Lung (tissue), 12 donors: ENCODE data around the gene CELSR3. TPM values are rescaled to one million over a fixed set of nuclear protein-coding genes. Genes with fewer than 3 reads are reported as not detected.

ENCODE experiments used
- ATAC-seq: fragments of 200-7000 bp; cut with Tn5 transposase; one replicate; pipeline ENCODE4 v1.9.1; 2020; ENCODE audit warnings: moderate number of reproducible peaks; ENCODE audit not compliant: insufficient read depth, low FRiP score
- DNase-seq, 3 donors: peaks; one replicate each; pipeline ENCODE4 v3.0.0-alpha.2; 2013 to 2017
- H3K27ac ChIP-seq, 2 donors: one replicate each; pipeline ENCODE4 v1.5.1; 2013; ENCODE audit warnings: mild to moderate bottlenecking in 2 of 2, moderate library complexity in 2 of 2, control low read depth in 1 of 2, inconsistent platforms in 1 of 2, low read depth in 1 of 2, low read length in 1 of 2
- H3K27me3 ChIP-seq, 3 donors: one replicate each; pipeline ENCODE4 v1.5.1; 2013; ENCODE audit warnings: low read length in 2 of 3; ENCODE audit not compliant: control insufficient read depth in 3 of 3, insufficient read depth in 3 of 3
- H3K36me3 ChIP-seq, 4 donors: one replicate each; pipeline ENCODE4 v1.5.1; 2013; ENCODE audit warnings: low read length in 4 of 4, mild to moderate bottlenecking in 1 of 4, moderate library complexity in 1 of 4; ENCODE audit not compliant: control insufficient read depth in 4 of 4, insufficient read depth in 4 of 4
- H3K4me1 ChIP-seq, 5 donors: one replicate each; pipeline ENCODE4 v1.5.1; 2013; ENCODE audit warnings: low read length in 5 of 5, mild to moderate bottlenecking in 2 of 5, moderate library complexity in 1 of 5; ENCODE audit not compliant: control insufficient read depth in 5 of 5, insufficient read depth in 5 of 5
- H3K4me3 ChIP-seq: one replicate; pipeline ENCODE4 v1.5.1; 2013; ENCODE audit warnings: mild to moderate bottlenecking, control low read depth, moderate library complexity
- H3K9ac ChIP-seq, 2 donors: one replicate each; pipeline ENCODE4 v1.5.1; 2013; ENCODE audit warnings: low read length in 2 of 2, control low read depth in 1 of 2; ENCODE audit not compliant: insufficient read depth in 1 of 2
- H3K9me3 ChIP-seq, 4 donors: one replicate each; pipeline ENCODE4 v1.5.1; 2013; ENCODE audit warnings: low read length in 3 of 4, mild to moderate bottlenecking in 1 of 4, moderate library complexity in 1 of 4; ENCODE audit not compliant: control insufficient read depth in 4 of 4, insufficient read depth in 3 of 4
- WGBS, 2 donors: extraction: QIAGEN DNeasy Blood & Tissue Kit; methylation state at CpG; one replicate each; pipeline ENCODE4 v1.1.7; 2013; 5-methylcytosine and 5-hydroxymethylcytosine counted together
- polyA plus RNA-seq, 2 donors: library from polyadenylated mRNA; stranded (reverse); fragments of 200-250 nt; gene quantifications; one replicate each; pipeline ENCODE4 v1.2.1, GENCODE V29; 2013
- total RNA-seq, 2 donors: library from RNA; depleted of rRNA in 1 of 2; stranded (reverse); fragments of >200 nt in 1 of 2; gene quantifications; one replicate each; pipeline ENCODE4 v1.2.1, GENCODE V29; 2014 to 2021
- TF ChIP-seq, protein P1 (sequence below): IDR thresholded peaks from 2 replicates; pipeline ENCODE4 v1.5.1; 2012; ENCODE audit warnings: mild to moderate bottlenecking; ENCODE audit errors: control extremely low read depth, extremely low read depth
- donor health status: control.
- donor health status: control.
- donor health status: Bipolar disorder and iron deficiency.
- donor health status: healthy.
- donor health status: DM: yes; HTN: yes; CAD: no.

CELSR3 gene
- total and polyA plus RNA-seq, 4 donors: 0.71 to 2.0 (median 1.4) TPM

DNA sequence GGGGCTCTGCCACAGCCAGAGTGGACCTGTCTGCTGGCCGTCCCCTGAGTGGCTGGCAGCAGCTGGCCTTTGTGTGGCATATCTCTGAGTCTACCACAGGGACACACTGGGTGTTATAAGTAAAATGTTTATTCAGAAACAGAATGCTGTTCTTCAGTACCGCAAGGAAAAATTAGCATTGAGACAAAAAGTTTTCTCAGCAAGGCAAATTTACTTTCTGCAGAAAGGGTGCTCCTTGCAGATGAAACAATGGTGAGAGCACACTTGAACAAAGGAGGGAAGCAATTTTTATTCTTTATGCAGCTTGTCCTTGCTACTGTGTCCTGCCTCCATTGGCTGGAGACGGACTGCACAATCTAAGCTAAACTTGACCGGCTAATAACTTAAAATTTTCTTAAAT is 45.1 kb downstream of the CELSR3 start:
- peaks cover 0 to 5% (median 0%) of the 10 kb centered on the region in 5 donors for H3K4me1 ChIP-seq
- no peak overlapping the region for H3K4me3 ChIP-seq
- ATAC-seq: no peak
- no peaks in the 10 kb centered on the region for H3K27me3 ChIP-seq
- 98% methylated on average over 4 of the region's 4 CpGs for whole genome bisulfite sequencing, 2 donors
- TF ChIP-seq, protein P1, sequence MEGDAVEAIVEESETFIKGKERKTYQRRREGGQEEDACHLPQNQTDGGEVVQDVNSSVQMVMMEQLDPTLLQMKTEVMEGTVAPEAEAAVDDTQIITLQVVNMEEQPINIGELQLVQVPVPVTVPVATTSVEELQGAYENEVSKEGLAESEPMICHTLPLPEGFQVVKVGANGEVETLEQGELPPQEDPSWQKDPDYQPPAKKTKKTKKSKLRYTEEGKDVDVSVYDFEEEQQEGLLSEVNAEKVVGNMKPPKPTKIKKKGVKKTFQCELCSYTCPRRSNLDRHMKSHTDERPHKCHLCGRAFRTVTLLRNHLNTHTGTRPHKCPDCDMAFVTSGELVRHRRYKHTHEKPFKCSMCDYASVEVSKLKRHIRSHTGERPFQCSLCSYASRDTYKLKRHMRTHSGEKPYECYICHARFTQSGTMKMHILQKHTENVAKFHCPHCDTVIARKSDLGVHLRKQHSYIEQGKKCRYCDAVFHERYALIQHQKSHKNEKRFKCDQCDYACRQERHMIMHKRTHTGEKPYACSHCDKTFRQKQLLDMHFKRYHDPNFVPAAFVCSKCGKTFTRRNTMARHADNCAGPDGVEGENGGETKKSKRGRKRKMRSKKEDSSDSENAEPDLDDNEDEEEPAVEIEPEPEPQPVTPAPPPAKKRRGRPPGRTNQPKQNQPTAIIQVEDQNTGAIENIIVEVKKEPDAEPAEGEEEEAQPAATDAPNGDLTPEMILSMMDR: no peak
- no peak overlapping the region for H3K27ac ChIP-seq
- no peak for DNase-seq
- peaks cover 0 to 10% (median 0%) of the 10 kb centered on the region in 4 donors for H3K9me3 ChIP-seq
- H3K9ac ChIP-seq: no peak overlapping the region
- no peaks in the 10 kb centered on the region for H3K36me3 ChIP-seq

DNA sequence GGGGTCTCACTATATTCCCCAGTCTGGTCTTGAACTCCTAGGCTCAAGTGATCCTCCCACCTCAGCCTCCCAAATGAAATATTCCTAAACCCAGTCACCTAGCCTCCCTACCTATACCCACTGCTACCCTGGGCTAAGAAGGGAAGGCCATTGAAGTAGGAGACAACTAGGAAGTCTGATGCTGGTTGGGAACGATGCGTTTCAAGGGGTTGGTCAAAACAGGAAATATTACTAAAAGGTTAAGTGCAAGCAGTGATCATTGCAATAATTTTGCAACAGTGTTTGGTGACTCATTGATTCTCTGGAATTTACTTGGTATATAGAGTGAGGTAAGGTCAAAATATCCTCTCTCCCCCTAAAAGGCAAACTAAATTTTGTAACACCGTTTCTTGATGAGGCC is 48.6 kb downstream of the CELSR3 start:
- peaks cover 0 to 8% (median 0%) of the 10 kb centered on the region in 4 donors for H3K9me3 ChIP-seq
- H3K9ac ChIP-seq: no peak overlapping the region
- no peaks in the 10 kb centered on the region for H3K36me3 ChIP-seq
- H3K27me3 ChIP-seq: no peaks in the 10 kb centered on the region
- WGBS, 2 donors: 12 to 30% methylated on average over 3 of the region's 3 CpGs
- no peak overlapping the region for H3K27ac ChIP-seq
- ATAC-seq: no peak
- no peak overlapping the region for H3K4me3 ChIP-seq
- peaks cover 0 to 12% (median 2%) of the 10 kb centered on the region in 5 donors for H3K4me1 ChIP-seq
- TF ChIP-seq, protein P1: no peak
- DNase-seq: no peak

DNA sequence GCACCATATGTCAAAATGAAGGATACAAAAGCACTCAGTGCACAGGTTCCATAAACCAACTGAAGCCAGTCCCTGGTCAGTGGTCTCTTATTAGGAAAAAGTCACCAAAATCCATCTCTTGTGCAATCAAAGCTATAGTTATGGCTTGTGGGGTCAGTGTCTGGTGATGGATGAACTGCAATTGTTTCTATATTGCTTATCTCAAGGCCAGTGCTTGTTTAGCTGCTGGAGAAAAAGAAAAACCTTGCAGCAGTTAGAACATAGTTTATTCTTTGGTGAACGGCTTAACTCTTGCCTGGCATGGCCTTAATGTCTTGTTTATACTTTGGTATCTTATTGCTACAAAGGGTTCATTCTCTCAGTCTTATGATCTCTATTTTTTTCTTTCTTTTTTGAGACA is 50.4 kb downstream of the CELSR3 start:
- ATAC-seq (no peak), DNase-seq (peak; percentile 51 to 91 (median 91))
- Histone ChIP-seq H3K27ac (no peak overlapping the region), H3K9me3 (peaks cover 0 to 6% (median 0%) of the 10 kb centered on the region in 4 donors), H3K4me3 (no peak overlapping the region), H3K9ac (no peak overlapping the region), H3K4me1 (peaks cover 0 to 22% (median 2%) of the 10 kb centered on the region in 5 donors), H3K27me3 (no peaks in the 10 kb centered on the region), H3K36me3 (no peaks in the 10 kb centered on the region)
- TF ChIP-seq, protein P1: no peak
- 45 to 57% methylated on average over 1 of the region's 1 CpG for WGBS, 2 donors
